Mesenteric fat pad (tissue), 1 donor: ENCODE data around the gene TIGAR. TPM values are rescaled to one million over a fixed set of nuclear protein-coding genes. Genes with fewer than 3 reads are reported as not detected.

Source experiments
- DNase-seq: peaks from one replicate; pipeline ENCODE4 v3.0.0-alpha.2; 2020; ENCODE audit warnings: low spot score
- total RNA-seq: library from RNA; stranded (reverse); fragmentation: NEBNext Ultra II Directional; extraction: Animal tissue kit (Norgen Biotek cat#: 25700); gene quantifications from one replicate; pipeline ENCODE4 v1.2.1, GENCODE V29; 2021
- donor health status: DM: yes; HTN: yes; CAD: no.

Gene TIGAR
- total RNA-seq, 1 donor from 2014 or later, result 13.8 TPM

DNA sequence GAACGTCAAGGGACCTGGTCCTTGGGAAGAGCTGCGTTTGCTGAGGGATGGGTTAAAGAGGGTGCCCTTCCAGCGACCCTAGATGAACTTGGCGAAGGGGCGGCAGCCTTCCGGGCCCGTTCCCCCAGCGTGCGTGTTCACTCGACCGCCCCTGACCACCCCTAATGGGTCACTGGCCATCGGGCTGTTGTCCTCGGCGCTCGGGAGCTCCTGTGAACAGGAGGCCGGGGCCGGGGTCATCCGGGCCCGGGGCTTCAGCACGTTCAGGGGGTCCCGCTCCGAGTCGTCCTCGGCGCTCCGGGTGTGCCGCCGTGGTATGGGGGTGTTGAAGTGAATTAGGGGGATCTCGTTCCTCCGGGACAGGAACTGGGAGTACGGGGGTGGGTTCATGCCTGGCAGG lies 49.3 kb downstream of the TIGAR start:
- DNase-seq, result no peak

DNA sequence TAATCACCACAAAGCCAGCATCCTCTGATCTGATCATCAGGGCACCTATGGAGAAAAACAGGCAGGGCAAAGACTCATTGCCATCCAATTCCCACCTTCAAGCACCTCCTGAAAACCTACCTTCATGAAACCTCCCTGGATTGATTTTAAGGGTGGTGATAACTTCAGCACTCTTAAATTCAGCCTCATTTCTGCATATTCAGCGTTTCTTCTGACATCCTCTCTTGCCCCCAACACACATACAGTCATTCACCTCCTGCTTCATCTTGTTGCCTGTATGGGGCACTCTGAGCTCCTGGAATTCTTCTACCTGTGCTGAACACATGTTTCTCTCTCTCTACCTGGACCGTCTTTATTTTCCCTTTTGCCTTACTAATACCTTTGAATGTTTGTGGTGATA lies 51.6 kb downstream of the TIGAR start:
- DNase-seq, result no peak

DNA sequence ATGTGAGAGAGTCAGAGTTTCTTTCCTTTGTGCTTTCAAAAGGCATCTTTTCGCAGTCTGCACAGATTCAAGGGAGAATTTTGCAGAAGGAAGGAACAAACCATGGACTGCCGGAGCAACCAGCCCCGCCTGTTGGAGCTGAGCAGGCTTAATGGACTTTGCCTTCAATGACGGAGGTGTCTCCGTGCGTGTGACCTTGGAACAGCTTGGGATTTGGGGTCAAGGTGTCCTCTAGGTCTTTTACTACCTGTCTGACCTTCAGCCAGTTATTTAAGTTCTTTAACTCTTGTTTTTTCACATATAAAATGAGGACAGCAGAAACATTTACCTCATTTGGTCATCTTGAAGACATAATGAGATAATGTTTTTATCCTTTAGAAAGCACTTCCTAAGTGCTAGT lies 54.4 kb downstream of the TIGAR start:
- DNase-seq, result no peak

DNA sequence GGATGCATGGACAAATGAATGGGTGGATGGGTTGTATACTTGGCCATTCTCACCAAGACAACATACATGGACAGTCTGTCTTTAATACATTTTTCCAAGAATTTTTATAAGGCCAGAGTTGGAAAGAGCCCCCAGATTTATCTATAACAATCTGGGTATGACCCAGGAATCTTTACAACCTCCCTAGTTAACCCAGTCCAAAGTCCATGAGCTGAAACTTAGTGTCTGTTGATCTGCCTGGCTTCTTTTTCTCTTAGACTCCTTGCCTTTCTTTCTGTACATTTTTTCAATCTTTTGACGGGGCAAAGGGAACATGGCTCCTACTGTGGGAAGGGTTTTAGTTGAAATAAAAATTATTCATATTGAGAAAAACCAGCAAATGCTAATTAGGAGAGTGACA lies 57.8 kb downstream of the TIGAR start:
- DNase-seq, result no peak

DNA sequence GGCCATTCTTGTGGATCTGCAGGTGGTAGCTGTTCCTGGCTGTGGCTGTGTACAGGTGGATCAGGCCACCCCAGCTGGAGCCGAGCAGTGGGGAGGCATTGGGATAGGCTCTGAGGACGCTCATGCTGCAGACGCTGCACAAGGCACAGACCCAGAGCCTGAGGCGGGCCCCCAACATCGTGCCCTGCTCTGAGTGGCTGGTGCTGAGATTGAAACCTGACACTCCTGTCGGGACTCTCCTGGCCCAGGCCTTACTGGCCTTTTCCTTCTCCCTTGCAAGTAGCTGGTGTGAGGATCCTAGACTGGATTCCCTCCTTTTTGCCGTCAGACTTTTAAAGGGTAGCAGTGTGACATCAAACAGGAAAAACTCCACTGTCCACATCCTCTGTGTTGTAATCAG lies 58.4 kb downstream of the TIGAR start, which contains the start of gene FGF23:
Gene FGF23 (minus strand): TSS at position 308 of the 400 bp plus-strand sequence. CDS start 130 bp downstream, at position 178.
- no peak for DNase-seq

DNA sequence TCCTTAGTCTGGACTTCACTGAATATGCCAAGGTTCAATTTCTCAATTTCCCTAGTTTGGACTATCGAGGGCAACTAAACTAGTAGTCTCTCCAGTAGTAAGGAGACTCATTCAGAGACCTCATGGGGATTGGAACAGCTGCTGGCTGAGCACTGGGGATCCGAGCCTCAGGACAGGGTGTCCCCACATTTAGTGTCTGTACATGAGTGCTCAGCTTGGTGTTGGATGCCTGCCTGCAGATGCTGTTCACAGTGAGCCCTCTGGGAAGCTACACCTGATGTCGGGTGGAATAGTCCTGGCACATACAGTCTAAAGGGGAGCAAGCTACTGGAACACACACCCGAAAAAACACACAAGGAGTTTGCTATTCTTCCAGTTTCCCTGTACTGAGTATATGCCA lies 59.3 kb downstream of the TIGAR start:
- no peak for DNase-seq

DNA sequence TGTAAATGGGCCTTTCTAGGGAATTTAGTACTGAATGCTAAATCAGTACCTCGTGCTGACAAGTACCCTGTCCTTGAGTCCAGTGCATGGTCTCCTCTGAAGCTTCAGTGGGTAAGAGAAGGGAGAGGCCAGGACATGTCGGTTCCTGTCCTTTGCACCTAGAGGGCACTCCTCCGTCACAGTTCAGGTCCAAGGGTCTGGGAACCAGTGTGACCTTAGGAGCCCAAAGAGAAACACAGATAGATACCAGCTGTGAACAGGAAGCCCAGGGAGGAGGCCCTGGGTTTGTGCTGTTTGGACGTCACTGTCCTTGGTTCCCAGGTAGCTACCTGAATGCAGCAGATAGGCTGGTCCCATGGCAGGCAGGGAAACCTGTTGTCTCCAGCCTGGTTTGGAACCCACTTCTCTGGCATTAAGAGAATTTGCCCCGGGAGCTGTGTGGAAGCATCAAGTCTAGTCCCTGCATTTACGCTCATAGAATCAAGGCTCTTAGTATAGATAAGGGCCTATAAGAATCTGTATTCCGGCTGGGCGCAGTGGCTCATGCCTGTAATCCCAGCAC lies 62.4 kb downstream of the TIGAR start:
- no peak for DNase-seq

DNA sequence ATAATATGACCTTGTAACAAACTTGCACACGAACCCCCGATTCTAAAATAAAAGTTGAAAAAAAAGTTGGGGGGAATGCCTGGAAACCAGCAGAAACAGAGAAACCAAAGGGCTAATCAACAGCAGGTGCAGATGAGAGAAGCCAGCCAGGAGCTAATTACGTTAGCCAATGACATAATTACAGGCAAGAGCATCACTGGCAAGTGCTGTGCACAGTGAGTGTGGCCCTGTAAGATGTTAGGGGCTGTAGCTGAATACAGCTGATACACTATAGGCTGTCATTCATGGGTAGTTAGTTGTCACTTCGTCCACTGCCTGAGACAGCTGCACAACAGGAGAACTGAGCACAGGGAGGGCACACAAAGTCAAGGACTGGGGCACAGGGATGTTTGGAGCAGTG lies 65.8 kb downstream of the TIGAR start:
- no peak for DNase-seq

DNA sequence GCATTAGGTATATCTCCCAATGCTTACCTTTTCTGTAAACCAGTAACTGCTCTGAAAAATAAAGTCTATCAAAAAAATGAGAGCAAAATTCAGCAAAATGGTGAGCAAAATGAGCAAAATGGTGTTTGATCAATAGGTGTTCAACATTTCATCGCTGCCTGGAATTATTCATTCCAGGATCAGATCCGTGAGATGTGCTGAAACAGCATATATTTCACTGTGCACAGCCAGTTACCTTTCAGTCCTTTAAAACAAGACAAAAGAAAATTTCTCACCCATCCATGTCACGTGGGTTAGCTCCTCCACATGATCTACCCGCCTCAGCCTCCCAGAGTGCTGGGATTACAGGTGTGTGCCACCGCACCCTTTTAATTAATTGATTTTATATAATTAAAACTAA lies 66.6 kb downstream of the TIGAR start:
- no peak for DNase-seq

DNA sequence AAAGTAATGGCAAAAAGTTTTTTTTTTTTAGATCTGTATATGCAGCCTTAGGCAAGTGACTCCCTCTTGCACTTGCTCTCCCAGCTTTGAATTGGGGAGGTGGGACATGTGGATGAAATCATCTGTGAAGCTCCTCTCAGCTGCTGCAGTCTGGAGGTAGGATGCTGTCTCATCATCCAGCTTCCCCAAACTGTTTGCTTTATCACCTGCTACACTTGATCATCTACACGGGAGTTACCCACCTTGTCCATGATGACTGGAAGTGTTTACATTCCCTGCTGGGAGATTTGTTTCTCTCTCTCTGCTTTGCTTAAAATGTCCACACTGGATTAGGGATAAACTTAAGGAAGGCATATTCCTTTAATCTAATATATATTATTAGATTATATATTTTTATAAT lies 67.0 kb downstream of the TIGAR start:
- DNase-seq, result no peak

DNA sequence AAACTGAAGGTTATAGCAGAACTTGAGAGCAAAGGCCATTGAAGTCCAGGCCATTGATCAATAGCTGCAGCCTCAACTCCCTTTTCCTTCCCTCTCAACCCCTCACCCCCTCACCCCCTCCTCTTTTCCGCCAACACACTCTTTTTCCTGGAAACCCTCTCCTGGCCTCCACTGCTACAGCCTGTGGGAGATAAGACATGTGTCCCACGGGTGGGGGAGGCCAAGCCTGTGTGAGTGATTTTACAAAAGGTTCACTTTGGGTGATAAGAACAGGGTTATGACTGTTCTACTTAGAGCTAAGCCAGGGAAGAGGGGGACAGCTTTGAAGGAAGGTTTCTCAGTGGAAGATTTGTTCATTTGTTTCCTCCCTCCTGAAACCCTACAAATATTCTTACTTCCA lies 67.6 kb downstream of the TIGAR start:
- DNase-seq, result no peak

DNA sequence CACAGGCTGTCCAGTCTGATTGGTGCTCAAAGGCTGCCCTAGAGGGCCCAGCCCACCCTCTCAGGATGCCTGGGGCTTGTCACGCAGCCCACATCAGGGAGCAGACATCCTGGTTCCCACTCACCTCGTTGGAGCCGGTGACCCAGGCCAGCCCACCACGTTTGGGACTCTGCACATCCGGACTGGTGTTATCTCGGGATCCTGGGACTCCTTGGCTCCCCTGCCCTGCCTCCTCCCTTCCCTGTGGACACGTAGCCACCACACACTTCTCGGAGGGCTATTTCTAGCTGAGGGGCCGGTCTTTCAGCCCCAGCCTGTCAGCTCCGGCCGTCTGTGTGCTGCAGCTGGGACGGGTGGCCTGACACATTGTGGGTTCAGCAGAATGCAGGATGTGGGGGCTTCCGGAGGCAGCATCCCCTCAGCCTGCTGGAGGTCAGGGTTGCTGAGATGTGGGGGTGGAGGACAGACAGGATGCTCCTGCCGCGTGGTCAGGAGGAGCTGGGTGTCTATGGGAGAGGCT lies 71.3 kb downstream of the TIGAR start:
- no peak for DNase-seq

DNA sequence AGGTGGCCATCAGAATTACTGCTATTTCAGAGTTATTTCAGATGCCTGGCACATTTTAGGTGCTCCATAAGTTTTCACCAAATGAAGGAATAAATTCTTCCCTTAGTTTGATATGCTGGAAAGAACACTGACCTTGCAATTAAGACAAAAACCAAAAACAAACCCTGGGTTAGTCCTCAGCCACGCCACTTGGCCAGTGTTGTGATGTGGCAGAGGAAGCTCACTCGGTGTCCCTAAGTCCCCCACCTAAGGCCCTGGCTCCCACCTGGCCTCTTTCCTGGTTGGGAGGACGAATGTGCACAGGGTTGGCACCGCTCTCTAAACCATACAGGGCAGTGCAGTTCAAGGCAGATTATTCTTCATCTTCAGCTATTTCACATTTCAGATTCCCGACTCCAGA lies 72.2 kb downstream of the TIGAR start:
- DNase-seq, result no peak

DNA sequence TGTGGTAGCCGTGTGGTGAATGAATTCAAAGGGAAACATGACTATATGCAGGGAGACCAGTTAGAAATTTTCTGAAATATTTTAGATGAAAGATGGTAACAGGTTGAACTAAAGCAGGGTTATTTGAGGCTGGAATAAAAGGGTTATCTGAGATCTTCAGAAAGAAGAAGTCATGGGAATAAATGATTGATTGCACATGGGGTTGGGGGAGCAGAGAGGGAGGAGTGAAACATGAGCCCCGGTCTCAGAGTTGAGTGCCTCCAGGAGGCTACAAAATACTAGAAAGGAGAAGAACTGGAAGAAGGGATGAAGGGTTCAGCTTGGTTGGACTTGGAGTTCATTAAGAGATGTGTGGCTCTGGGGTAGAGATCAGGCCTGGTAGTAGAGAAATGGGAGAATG lies 74.8 kb downstream of the TIGAR start:
- DNase-seq, result no peak

DNA sequence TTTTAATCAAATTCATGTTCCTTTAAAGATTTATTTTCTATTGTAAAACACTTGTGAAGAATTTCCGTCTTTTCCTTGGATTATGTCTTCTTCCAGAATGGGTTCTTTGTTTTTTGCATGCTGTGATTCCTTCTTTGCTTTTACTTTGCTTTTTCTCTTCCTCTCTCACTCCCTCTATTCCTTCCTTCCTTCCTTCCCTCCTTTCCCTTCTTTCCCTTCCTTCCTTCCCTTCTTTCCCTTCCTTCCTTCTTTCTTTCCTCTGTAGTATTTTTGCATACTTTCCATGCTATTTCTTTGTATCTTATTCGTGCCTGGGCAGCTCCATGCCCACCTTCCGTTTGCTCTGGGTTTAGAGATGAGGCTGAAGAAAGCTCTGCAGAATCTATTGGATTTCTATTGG lies 80.1 kb downstream of the TIGAR start:
- no peak for DNase-seq

DNA sequence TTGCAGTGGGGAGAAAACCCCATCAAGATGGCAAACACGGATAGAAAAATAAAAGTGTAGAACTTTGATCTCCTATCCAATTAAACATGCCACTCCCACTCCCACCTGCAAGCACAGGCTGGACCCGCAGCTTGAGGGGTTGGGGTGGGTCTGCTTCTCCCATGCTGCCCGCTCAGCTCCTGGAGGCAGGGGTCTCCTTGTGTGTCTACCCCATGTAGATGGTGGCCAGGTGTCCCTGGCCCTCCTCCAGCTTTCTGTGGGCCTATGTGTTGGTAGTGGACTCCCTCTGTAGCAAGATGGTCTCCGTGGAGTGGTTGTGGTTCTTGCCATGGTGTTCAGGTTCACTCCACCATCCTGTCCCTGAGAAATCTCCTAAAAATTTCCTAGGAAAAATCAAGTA lies 82.0 kb downstream of the TIGAR start:
- no peak for DNase-seq

Other genes starting within 250 kb of the TIGAR start
- 93.0 TPM for gene CCND2, start 47.5 kb upstream of the TIGAR start, total RNA-seq
- gene FGF23, start 58.5 kb downstream of the TIGAR start, total RNA-seq, result not detected
- not detected for gene FGF6, start 124.6 kb downstream of the TIGAR start, total RNA-seq
- gene RAD51AP1, start 217.7 kb downstream of the TIGAR start, total RNA-seq, result 1.1 TPM
- 14.9 TPM for gene DYRK4, start 241.0 kb downstream of the TIGAR start, total RNA-seq